GM19468 (cell line): ENCODE measurements around the gene GPR146.
"Not testable (repeated sequence)": the region's sequence is repeated elsewhere in the genome, so short reads cannot be mapped to it uniquely, and the experiment has no call there.

Experiments
- ATAC-seq: cut with Tn5 transposase; IDR thresholded peaks from one replicate; pipeline ENCODE4 v1.9.1; 2021; ENCODE audit warnings: mild to moderate bottlenecking, moderate library complexity, moderate number of reproducible peaks; ENCODE audit not compliant: unreplicated experiment; ENCODE audit errors: extremely low read depth

GPR146 gene

GRCh38 chr7:1024331-1024841 is 20.0 kb upstream of the GPR146 start:
- ATAC-seq, result peak; percentile 35

- ATAC-seq, result no peak
These were observed 19.2 kb upstream of the GPR146 start for GRCh38 chr7:1024876-1025742.

- no peak for ATAC-seq
These were observed 18.4 kb upstream of the GPR146 start for GRCh38 chr7:1025743-1026581.

- ATAC-seq, result no peak
These were observed 17.6 kb upstream of the GPR146 start for GRCh38 chr7:1026721-1027161.

GRCh38 chr7:1027242-1028043 is 16.9 kb upstream of the GPR146 start:
- ATAC-seq, result no peak

- peak; percentile 40 for ATAC-seq
These were observed 16.1 kb upstream of the GPR146 start for GRCh38 chr7:1028044-1028770.

GRCh38 chr7:1028775-1029636 is 15.3 kb upstream of the GPR146 start:
- no peak for ATAC-seq

- ATAC-seq, result no peak
These were observed 14.5 kb upstream of the GPR146 start for GRCh38 chr7:1029637-1030443.

GRCh38 chr7:1030444-1031070 is 13.8 kb upstream of the GPR146 start:
- ATAC-seq, result no peak

GRCh38 chr7:1031716-1032455 is 12.5 kb upstream of the GPR146 start:
- no peak for ATAC-seq

GRCh38 chr7:1032536-1033181 is 11.7 kb upstream of the GPR146 start:
- ATAC-seq, result no peak

- ATAC-seq, result no peak
These were observed 10.7 kb upstream of the GPR146 start for GRCh38 chr7:1033546-1034145.

GRCh38 chr7:1034769-1035168 is 9.6 kb upstream of the GPR146 start:
- not testable (repeated sequence) for ATAC-seq

GRCh38 chr7:1036164-1036928 is 8.0 kb upstream of the GPR146 start:
- not testable (repeated sequence) for ATAC-seq

GRCh38 chr7:1040233-1040632 is 4.1 kb upstream of the GPR146 start:
- ATAC-seq, result not testable (repeated sequence)
